SK-N-MC (cell line): ENCODE data around the gene CD36.

ENCODE experiments used
- DNase-seq: peaks from one replicate; pipeline ENCODE4 v3.0.0-alpha.2; 2011; ENCODE audit warnings: low read depth, low spot score
- H3K27ac ChIP-seq: fragments of 200-600 bp; sonication (generic); 2 replicates; pipeline ENCODE4 v1.5.1; 2016; ENCODE audit warnings: mixed run types
- H3K36me3 ChIP-seq: fragments of 200-600 bp; sonication (generic); 2 replicates; pipeline ENCODE4 v1.6.1; 2017; ENCODE audit warnings: antibody characterized with exemption, low read length, mixed read lengths; ENCODE audit not compliant: insufficient read depth
- H3K4me3 ChIP-seq: fragments of 200-600 bp; sonication (generic); 2 replicates; pipeline ENCODE4 v1.5.1; 2016
- H3K9ac ChIP-seq: fragments of 200-600 bp; sonication (generic); 2 replicates; pipeline ENCODE4 v1.8.0; 2017; ENCODE audit warnings: mixed run types, mixed read lengths; ENCODE audit not compliant: insufficient read length
- H3K9me3 ChIP-seq: fragments of 200-600 bp; sonication (generic); 2 replicates; pipeline ENCODE4 v1.6.1; 2017; ENCODE audit warnings: low read depth, mild to moderate bottlenecking, antibody characterized with exemption, low read length, moderate library complexity, mixed read lengths
- EZH2 ChIP-seq: fragments of 200-600 bp; sonication (generic); IDR thresholded peaks from one replicate; pipeline ENCODE4 v1.6.1; 2017; ENCODE audit warnings: antibody characterized with exemption
- FOXP2 ChIP-seq: optimal IDR thresholded peaks from 2 replicates; pipeline ENCODE3; 2011; ENCODE audit warnings: mild to moderate bottlenecking, moderate library complexity; ENCODE audit not compliant: insufficient read depth; ENCODE audit errors: extremely low read length, control extremely low read depth
- POLR2AphosphoS5 ChIP-seq: IDR thresholded peaks from 2 replicates; pipeline ENCODE4 v1.6.1; 2012; ENCODE audit warnings: mild to moderate bottlenecking, low read depth, low read length, borderline replicate concordance

Gene CD36

DNA sequence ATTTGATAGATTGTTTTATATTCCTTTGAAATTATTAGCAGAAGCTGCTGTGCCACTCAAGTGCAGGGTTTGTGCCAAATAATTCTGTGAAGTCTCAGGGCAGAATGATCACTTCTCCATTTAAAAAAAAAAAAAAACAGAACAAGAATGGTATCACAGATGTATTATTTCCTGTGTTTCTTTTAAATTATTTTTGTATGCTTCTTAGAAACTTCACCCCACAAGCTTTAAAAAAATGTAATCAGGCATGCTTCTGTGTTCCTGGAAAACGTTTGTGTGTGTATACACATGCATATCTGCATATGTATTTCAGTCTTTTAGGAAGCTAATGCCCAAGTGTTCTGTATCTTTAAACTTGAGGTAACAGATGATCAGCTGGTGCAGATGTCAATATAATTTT, 6.3 kb upstream of the CD36 start:
- no peaks in the 10 kb centered on the region for H3K36me3 ChIP-seq
- H3K9me3 ChIP-seq, result no peaks in the 10 kb centered on the region
- no peak overlapping the region for H3K27ac ChIP-seq
- no peak for DNase-seq
- H3K4me3 ChIP-seq, result no peak overlapping the region
- no peak for TF ChIP-seq FOXP2
- H3K9ac ChIP-seq, result no peak overlapping the region

DNA sequence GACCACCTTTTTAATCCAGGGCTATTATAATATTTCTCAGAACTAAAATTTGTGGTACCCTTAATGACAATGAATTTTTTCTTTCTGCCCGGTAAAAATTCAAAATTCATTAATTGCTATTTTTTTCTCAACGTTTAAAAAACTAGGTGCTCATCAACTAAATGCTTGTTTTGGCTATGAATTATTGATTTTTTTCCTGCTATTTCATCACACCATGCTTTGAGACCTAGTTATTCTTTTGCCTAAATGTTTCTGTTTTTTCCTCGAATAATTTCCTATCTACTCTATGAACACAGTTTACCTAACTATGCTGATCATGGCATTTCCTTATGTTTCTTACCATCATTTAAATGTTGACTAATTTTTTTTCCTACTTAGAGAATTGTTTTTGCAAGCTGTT, 5.6 kb upstream of the CD36 start:
- no peak overlapping the region for H3K4me3 ChIP-seq
- no peak for DNase-seq
- TF ChIP-seq EZH2, result no peak
- no peak for TF ChIP-seq FOXP2
- TF ChIP-seq POLR2AphosphoS5, result no peak
- H3K36me3 ChIP-seq, result no peaks in the 10 kb centered on the region
- H3K27ac ChIP-seq, result no peak overlapping the region
- H3K9ac ChIP-seq, result no peak overlapping the region
- no peaks in the 10 kb centered on the region for H3K9me3 ChIP-seq

DNA sequence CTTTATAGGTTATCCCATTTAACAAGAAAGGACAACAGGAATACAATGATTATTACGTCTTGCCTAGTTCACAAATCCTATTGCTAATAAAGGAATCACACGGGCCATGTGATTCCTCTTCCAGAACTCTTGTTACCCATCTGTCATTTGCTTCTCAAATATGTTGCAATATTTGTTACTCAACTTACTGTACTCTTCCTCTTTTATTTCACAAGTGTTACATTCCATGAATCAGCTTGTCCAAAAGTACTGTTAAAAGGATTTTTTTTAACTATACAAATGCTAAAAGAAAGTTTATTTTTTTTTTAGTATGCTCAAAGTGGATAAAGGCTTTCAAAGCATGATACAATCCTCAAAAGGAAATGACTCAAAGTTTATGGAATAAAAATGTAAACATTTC, 3.9 kb upstream of the CD36 start:
- Histone ChIP-seq H3K9me3 (peaks cover 1% of the 10 kb centered on the region; the same call in 1 of the 2 replicates), H3K27ac (no peak overlapping the region), H3K4me3 (no peak overlapping the region), H3K9ac (no peak overlapping the region), H3K36me3 (0 out of 2 replicates have a peak, but pooled peaks cover under 1% of the 10 kb centered on the region)
- DNase-seq, result no peak
- TF ChIP-seq POLR2AphosphoS5 (no peak), EZH2 (no peak), FOXP2 (no peak)

DNA sequence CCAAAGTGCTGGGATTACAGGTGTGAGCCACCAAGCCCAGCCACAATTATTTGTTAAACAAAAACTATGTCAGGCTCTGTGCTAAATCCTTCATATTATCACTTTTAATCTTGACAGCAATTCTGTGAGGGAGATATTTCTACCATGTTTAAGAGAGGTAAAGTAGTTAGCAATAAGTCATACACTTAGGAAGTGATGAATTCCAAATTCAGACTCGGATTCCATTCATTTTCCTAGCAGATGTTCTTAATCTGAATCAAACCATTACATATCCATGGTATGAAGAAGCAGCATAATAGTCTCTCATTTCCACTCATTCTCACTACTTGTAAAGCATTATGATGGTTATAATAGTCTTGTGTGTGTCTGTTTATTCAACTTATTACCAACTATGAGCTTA, 2.9 kb upstream of the CD36 start:
- no peak for DNase-seq
- Histone ChIP-seq H3K4me3 (no peak overlapping the region), H3K36me3 (0 out of 2 replicates have a peak, but pooled peaks cover 5% of the 10 kb centered on the region), H3K9ac (no peak overlapping the region), H3K27ac (no peak overlapping the region), H3K9me3 (peaks cover 4% of the 10 kb centered on the region; the same call in 1 of the 2 replicates)
- no peak for TF ChIP-seq POLR2AphosphoS5
- TF ChIP-seq EZH2, result no peak
- TF ChIP-seq FOXP2, result no peak

DNA sequence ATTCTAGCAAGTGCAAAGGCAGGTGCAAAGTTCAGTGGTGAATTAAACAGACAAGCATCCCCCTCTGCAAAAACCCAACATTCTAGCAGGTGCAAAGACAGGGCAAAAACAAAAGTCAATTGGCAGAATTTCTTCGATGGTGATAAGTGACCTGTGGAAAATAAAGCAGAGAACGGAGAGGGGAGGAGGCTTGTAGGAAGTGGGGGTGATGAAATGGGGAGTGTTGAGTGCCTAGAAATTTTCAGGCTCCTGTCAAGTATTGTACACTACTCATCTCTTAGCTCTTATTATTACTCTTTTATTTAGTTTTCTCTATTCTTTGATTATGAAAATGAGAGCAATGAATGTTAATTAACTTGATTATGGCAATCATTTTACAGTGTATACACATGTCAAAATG, 2.4 kb upstream of the CD36 start:
- Histone ChIP-seq H3K9me3 (peaks cover 4% of the 10 kb centered on the region; the same call in 1 of the 2 replicates), H3K9ac (no peak overlapping the region), H3K4me3 (no peak overlapping the region), H3K27ac (no peak overlapping the region), H3K36me3 (0 out of 2 replicates have a peak, but pooled peaks cover 5% of the 10 kb centered on the region)
- TF ChIP-seq POLR2AphosphoS5, result no peak
- no peak for TF ChIP-seq EZH2
- TF ChIP-seq FOXP2, result no peak
- no peak for DNase-seq

DNA sequence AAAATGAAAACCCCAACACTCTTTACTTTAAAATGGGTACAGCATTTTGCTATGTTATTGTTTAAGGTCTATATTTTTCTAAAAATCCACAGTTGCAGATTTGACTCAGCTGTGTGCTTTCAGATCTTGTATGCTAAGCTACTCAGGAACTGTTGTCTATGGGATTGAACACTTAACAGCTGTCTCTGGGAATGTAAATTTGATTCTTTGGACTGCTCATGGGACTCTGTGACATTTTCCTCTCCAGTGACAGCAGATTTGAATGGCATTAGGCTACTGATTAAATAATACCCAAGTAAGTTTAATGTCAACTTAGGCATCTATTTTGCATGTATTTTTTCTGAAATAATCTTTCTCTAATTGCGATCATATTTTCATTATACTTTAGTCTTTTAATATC, 1.7 kb upstream of the CD36 start:
- TF ChIP-seq FOXP2 (no peak), EZH2 (no peak), POLR2AphosphoS5 (no peak)
- peaks cover 4% of the 10 kb centered on the region; the same call in 1 of the 2 replicates for H3K9me3 ChIP-seq
- H3K36me3 ChIP-seq, result 0 out of 2 replicates have a peak, but pooled peaks cover 5% of the 10 kb centered on the region
- no peak overlapping the region for H3K27ac ChIP-seq
- DNase-seq, result no peak
- H3K4me3 ChIP-seq, result no peak overlapping the region
- no peak overlapping the region for H3K9ac ChIP-seq

DNA sequence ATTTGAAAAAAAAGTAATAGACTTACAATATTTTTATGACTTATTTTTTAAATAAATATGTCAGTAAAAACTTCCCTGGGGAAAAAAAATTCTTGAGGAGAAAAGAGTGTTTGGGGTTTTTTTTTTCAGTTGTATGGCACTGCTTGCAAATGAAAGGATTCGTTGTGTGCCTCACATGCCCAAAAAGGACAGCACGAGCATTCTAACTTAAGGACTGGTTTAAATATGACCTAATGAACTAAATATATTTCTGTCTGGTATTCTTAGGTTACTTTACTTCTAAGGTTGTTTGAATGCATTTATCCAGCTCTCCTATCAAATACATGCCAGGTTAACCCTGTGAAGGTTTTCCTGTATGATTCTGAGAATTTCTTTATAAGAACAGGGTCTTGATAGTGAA, 988 bp upstream of the CD36 start:
- DNase-seq, result no peak
- Histone ChIP-seq H3K4me3 (no peak overlapping the region), H3K27ac (no peak overlapping the region), H3K36me3 (0 out of 2 replicates have a peak, but pooled peaks cover 5% of the 10 kb centered on the region), H3K9me3 (peaks cover 4% of the 10 kb centered on the region; the same call in 1 of the 2 replicates), H3K9ac (no peak overlapping the region)
- TF ChIP-seq FOXP2, result no peak
- TF ChIP-seq EZH2, result no peak
- TF ChIP-seq POLR2AphosphoS5, result no peak

DNA sequence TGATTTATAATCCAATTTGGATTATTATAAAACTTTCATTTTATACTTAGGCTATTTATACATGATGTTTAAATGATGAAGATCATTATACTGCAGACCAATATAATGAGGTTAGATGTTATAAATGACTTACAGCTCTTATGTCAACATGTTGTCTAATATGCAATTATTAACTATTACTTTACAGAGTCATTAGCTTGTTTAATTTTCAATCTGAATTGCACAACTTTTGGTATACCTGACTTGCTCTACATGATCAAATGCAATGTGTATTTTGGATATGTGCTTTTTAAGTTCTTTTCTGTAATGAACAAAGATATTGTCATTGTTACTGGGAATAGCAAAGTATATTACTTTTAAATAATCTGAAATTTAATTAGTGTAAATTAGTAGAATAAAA, 569 bp downstream of the CD36 start:
- Histone ChIP-seq H3K9ac (no peak overlapping the region), H3K27ac (no peak overlapping the region), H3K36me3 (0 out of 2 replicates have a peak, but pooled peaks cover 5% of the 10 kb centered on the region), H3K4me3 (no peak overlapping the region), H3K9me3 (peaks cover 4% of the 10 kb centered on the region; the same call in 1 of the 2 replicates)
- no peak for DNase-seq
- TF ChIP-seq FOXP2 (no peak), EZH2 (no peak), POLR2AphosphoS5 (no peak)

DNA sequence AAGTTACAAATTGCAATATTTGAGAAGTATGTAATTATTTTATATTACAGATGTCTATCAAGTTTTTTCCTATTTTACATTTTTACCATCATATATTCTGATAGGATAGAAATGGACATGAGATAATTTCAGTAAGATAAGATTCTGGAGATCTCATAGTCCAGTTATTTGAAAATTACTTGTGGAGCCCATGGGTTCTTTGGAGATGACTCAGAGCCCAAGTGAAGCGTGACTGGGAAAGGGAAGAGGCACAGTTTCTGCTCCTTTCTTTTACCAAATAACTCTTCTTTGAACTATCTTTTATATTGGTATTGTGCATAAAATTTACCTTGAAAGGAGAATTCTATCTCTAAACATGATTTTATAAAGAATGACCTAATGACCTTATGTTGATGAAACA, 2.4 kb downstream of the CD36 start:
- H3K27ac ChIP-seq, result no peak overlapping the region
- no peak overlapping the region for H3K9ac ChIP-seq
- H3K36me3 ChIP-seq, result 0 out of 2 replicates have a peak, but pooled peaks cover 5% of the 10 kb centered on the region
- TF ChIP-seq POLR2AphosphoS5 (no peak), FOXP2 (no peak), EZH2 (no peak)
- no peak overlapping the region for H3K4me3 ChIP-seq
- H3K9me3 ChIP-seq, result peaks cover 4% of the 10 kb centered on the region; the same call in 1 of the 2 replicates
- DNase-seq, result no peak
